Activated naive CD4-positive, alpha-beta T cell treated with anti-CD3 and anti-CD28 coated beads, Interleukin-2, amount 50 U/mL, for 72 hours (primary cell): ENCODE data around the gene CIC. TPM values are rescaled to one million over a fixed set of nuclear protein-coding genes. Genes with fewer than 3 reads are reported as not detected.
A peak's percentile ranks its signal among the peaks of the same experiment; 100 is the strongest.

Source experiments
- ATAC-seq, 2 donors: fragments of 150-1000 bp; cut with Tn5 transposase; 2 replicates each; pipeline ENCODE4 v1.10.0; 2021; ENCODE audit warnings: mild to moderate bottlenecking in 2 of 2, moderate library complexity in 2 of 2
- DNase-seq, 2 donors: peaks; one replicate each; pipeline ENCODE4 v3.0.0; 2021 to 2022; ENCODE audit warnings: low spot score in 2 of 2
- H3K27ac Mint-ChIP-seq, 2 donors: one replicate each; pipeline ENCODE4 v1.8.0; 2022; ENCODE audit warnings: mild to moderate bottlenecking in 2 of 2, mixed read lengths in 2 of 2
- H3K36me3 Mint-ChIP-seq, 2 donors: one replicate each; pipeline ENCODE4 v1.8.0; 2022; ENCODE audit warnings: mixed read lengths in 2 of 2
- H3K9me3 Mint-ChIP-seq, 2 donors: one replicate each; pipeline ENCODE4 v1.8.0; 2022; ENCODE audit warnings: mixed read lengths in 2 of 2
- total RNA-seq, 2 donors: library from RNA; stranded (reverse); gene quantifications; one replicate each; pipeline ENCODE4 v1.2.3, GENCODE V29; 2022

The CIC gene
- 10 to 100 TPM; 87.7 to 90.6 TPM for total RNA-seq

DNA sequence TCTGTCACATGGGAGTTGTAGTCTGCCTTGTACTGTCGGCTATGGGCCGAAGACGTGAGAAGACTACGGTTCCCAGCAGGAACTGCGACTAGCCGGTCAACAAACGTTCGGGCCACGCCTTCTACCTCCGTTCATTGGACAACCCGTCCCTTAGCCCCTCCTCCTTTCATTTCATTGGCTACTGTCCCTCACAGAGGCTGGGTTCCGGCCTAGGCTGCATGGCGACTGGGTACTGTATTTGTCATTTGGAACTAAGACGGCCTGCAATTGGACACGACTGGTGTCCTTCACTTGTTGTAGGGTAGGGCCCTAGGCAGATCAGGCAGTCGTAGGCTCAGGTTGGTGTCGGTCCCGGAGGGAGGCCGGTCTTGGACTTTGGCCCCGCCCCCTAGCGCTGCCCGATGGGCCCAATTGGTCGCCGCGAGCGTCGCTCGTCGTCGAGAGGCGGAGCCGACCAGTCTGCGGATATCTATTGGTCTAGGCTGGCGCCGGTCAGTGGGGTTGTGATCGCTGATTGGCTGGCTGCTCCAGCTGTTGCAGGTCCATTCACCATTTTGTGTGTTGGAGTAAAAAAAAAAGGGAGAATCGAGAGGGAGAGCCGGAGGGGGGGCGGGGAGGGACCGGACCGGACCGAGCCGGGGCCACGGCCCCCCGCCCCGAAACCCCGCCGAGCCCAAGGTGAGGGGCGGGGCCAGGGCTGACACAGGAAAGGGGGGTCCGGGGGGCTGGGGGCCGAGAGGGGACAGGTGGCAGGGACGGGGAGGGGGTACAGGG is at the start of gene CIC:
TSS of gene CIC (plus strand) at position 549 of the 774 bp plus-strand sequence. CDS start 2,532 bp downstream, outside the sequence.
- ATAC-seq (peak; percentile 83 to 85), DNase-seq (peak; percentile 99 to 100)
- no peaks in the 10 kb centered on the region for H3K9me3 Mint-ChIP-seq
- peaks cover 0 to 13% of the 10 kb centered on the region in 2 donors for H3K36me3 Mint-ChIP-seq
- peak within 1 kb of the TSS in 1 of 2 donors; percentile 99 for H3K27ac Mint-ChIP-seq

DNA sequence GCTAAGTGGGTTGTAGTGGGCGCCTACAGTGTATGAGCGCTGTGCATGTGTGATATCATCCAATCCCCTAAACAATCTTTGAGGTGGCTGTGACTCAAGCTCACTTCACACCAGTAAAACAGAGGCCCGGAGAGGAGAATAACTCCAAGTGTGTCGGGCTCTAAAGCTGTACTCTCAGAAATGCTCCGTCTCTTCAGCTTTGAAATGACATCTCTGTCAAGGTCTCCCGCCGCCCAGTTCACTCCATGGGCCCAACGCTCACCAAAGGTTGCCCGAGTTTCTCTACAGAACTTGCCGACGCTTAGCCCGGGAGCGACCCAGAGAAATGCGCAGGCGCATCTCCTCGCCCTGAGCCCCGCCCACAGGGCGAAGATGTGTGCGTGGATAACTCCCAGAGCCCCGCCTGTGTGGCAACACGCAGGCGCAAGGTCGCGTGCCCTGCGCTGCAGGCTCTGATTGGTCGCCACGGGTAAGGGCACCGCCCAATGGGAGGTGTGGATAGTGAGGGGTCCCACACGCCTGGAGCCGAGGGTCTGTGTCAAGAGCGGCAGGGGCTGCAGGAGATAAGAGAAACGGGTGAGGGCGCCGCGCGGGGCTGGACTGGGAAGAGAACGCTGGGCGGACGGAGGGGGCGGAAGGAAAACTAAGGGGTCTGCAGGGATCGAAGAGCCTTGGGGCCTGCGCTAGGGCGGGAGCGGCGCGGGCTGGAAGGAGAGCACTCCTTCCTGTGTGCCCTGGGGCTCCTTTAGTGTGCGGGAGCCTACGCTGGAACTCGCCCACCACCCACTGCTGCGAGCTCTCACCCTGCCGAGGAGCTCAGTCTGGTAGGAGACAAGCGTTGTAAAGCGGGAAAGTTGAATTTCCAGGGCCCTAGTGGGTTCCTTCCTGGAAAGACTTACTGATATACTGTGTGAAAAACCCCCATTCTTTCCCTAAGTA is 49.0 kb upstream of the CIC start, which contains the start of gene ZNF526:
TSS of gene ZNF526 (plus strand) at position 501 of the 939 bp plus-strand sequence. CDS start 4,092 bp downstream, outside the sequence.
- ATAC-seq (peak; percentile 84 to 88), DNase-seq (peak; percentile 97 to 98)
- Mint-ChIP-seq H3K9me3 (no peaks in the 10 kb centered on the region), H3K36me3 (peaks cover 33 to 40% of the 10 kb centered on the region in 2 donors), H3K27ac (peak within 1 kb of the TSS; percentile 92 to 95)

DNA sequence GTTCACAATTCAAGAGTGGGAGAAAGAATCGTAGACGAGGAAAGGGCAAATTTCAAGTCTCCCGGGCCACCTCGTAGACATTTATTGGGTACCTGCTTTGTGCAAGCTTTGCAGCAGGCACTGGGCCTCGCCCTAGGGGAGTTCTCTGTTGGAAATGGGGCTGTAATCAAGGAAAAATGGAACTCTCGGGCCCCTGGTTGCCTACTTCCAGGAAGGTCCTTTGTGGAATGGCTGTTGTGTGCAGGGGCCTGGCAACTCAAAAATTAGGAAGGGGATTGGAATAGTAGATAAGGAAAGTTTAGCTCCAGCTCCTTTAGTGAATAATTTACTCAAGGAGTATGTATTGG is 48.3 kb upstream of the CIC start:
- no peak for DNase-seq
- Mint-ChIP-seq H3K36me3 (peaks cover 27 to 38% of the 10 kb centered on the region in 2 donors), H3K9me3 (no peaks in the 10 kb centered on the region), H3K27ac (peak overlapping the region; percentile 92 to 95)
- ATAC-seq = no peak

DNA sequence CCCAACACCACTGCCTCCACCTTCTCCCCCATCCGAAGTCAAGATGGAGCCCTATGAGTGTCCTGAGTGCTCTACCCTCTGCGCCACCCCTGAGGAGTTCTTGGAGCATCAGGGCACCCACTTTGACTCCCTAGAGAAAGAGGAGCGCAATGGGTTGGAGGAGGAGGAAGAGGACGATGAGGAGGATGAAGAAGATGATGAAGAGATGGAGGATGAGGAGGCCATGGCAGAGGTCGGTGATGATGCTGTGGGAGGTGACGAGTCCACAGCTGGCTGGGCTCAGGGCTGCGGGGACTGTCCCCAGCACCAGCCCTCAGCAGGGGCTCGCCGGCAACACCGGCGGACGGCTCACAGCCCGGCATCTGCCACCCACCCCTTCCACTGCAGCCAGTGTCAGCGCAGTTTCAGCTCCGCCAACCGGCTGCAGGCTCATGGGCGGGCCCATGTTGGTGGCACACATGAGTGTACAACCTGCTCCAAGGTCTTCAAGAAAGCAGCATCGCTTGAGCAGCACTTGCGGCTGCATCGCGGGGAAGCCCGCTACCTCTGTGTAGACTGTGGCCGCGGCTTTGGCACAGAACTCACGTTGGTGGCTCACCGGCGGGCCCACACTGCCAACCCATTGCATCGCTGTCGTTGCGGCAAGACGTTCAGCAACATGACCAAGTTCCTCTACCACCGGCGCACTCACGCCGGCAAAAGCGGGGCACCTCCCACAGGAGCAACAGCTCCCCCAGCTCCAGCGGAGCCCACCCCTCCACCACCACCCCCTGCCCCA is 43.9 kb upstream of the CIC start:
- no peak overlapping the region for H3K27ac Mint-ChIP-seq
- H3K9me3 Mint-ChIP-seq = no peaks in the 10 kb centered on the region
- peaks cover 14 to 29% of the 10 kb centered on the region in 2 donors for H3K36me3 Mint-ChIP-seq
- DNase-seq = no peak
- no peak for ATAC-seq

DNA sequence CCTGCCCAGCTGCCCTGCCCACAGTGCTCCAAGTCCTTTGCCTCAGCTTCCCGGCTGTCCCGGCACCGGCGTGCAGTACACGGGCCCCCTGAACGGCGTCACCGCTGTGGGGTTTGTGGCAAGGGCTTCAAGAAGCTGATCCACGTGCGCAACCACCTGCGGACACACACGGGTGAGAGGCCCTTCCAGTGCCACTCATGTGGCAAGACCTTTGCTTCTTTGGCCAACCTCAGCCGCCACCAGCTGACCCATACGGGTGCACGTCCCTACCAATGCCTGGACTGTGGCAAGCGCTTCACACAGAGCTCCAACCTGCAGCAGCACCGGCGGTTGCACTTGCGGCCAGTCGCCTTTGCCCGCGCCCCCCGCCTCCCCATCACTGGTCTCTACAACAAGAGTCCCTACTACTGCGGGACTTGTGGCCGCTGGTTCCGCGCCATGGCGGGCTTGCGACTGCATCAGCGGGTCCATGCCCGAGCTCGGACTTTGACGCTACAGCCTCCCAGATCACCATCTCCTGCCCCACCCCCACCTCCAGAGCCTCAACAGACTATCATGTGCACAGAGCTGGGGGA is 43.2 kb upstream of the CIC start:
- Mint-ChIP-seq H3K9me3 (no peaks in the 10 kb centered on the region), H3K27ac (no peak overlapping the region), H3K36me3 (peaks cover 7 to 22% of the 10 kb centered on the region in 2 donors)
- no peak for DNase-seq
- no peak for ATAC-seq

DNA sequence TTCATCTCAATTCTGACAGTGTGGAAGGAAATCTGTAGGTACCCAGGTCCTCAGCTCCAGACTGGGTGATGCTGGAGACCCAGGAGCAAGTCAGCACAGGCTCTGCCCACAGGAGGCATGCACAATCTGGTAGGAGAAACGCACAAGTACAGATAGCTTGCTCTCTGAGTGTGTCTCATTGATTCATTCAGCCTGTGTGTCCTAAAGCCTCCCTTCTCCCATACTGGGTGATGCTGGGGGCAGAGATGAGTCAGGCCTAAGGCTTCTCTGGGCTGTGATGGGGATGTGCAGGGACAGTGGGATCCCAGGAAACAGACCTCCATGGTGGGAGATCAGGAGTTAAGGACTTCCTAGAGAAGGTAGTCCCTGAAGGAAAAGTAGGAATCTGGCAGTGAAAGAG is 42.2 kb upstream of the CIC start:
- peak overlapping the region in 1 of 2 donors; percentile 41 for H3K27ac Mint-ChIP-seq
- DNase-seq = no peak
- H3K9me3 Mint-ChIP-seq = no peaks in the 10 kb centered on the region
- no peak for ATAC-seq
- peaks cover 7 to 20% of the 10 kb centered on the region in 2 donors for H3K36me3 Mint-ChIP-seq

DNA sequence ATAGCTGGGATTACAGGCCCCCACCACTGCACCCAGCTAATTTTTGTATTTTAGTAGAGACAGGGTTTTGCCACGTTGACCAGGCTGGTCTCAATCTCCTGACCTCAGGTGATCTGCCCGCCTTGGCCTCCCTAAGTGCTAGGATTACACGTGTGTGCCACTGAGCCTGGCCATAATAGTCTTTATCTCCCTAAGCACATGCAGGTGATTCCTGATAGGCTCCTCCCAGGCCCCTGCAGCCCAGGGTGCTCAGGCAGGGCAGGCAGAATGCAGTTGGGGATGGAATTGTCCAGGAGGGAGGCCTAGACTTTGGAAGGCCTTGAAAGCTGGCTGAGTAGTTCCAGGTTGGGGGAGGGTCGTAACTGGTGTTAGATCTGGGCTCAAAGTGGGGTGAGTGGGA is 40.4 kb upstream of the CIC start:
- peaks cover 7 to 9% of the 10 kb centered on the region in 2 donors for H3K36me3 Mint-ChIP-seq
- no peak for DNase-seq
- H3K27ac Mint-ChIP-seq = peak overlapping the region; percentile 43 to 47
- no peak for ATAC-seq
- H3K9me3 Mint-ChIP-seq = no peaks in the 10 kb centered on the region

DNA sequence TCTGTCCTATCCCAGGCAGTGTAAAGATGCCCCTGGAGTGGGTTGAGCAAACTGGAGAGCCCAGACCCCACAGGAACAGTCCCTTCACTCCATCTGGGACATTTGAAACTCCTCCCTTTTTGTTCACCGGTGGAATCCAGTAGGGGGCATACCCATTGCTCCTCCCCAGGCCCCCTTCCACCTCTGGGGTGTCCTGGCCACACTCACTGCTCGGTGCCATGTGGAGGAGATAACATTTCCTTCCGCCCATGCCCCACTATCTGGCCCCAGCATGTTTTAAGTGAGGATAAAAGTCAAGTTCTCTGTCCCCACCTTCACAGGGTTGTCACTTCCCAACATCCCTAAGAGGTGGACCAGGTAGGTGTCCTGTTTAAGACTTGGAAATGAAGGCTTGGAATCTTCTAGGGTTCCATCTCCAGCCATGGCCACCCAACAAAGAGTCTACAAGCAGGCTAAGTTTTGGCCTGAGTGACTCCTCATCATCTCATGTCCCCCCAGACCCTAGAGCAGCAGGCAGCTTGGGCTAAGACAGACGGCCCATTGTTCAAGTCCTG is 39.7 kb upstream of the CIC start:
- Mint-ChIP-seq H3K36me3 (peaks cover 7 to 9% of the 10 kb centered on the region in 2 donors), H3K27ac (peak overlapping the region; percentile 47 to 80), H3K9me3 (no peaks in the 10 kb centered on the region)
- DNase-seq = no peak
- peak in 1 of 2 donors; percentile 6 for ATAC-seq

DNA sequence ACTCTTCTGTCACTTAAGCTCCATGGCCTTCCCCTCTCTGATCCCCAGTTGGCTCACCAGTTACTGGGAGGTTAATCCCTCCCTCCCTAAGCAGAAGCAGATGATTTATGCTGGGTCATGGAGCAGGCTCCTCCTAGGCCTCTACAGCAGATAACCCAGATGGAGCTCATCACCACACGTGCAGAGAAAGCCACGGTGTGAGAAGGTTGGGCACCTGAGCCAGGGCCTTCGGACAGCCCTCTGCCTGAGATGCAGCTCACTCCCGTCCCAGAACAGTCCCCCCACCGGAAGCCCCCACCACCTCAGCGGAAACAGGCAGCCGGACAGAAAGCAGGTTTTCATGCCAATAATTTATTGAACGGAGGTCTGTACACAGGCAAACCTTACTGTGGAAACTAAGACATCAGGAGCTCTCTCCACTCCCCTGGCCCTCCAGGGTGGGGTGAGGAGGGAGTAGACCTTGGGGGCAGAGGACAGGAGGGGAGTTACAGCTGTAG is 39.1 kb upstream of the CIC start:
- peak overlapping the region; percentile 47 to 80 for H3K27ac Mint-ChIP-seq
- peak in 1 of 2 donors; percentile 25 for ATAC-seq
- H3K36me3 Mint-ChIP-seq = peaks cover 7 to 9% of the 10 kb centered on the region in 2 donors
- H3K9me3 Mint-ChIP-seq = no peaks in the 10 kb centered on the region
- no peak for DNase-seq

DNA sequence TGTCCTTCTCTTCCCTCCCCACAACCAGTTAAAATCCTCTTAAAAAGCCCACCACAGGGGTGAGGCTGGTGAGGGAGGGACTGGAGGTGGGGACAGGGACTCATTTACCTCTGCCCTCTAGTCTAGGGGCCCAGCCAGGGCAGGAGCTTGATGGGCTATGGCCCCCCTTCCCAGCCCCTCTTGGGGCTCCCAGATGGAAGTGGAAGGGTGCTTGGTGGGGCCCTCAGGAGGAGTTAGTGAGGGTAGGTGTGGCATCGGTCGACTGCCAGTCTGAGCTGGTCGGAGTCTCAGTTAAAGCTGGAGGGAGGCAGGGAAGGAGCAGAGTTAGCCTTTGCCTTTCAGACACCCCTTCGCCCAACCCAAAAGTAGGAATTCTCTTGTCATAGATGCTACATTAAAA is 38.5 kb upstream of the CIC start:
- Mint-ChIP-seq H3K36me3 (peaks cover 7 to 15% of the 10 kb centered on the region in 2 donors), H3K27ac (no peak overlapping the region), H3K9me3 (no peaks in the 10 kb centered on the region)
- peak in 1 of 2 donors; percentile 21 for ATAC-seq
- DNase-seq = no peak

DNA sequence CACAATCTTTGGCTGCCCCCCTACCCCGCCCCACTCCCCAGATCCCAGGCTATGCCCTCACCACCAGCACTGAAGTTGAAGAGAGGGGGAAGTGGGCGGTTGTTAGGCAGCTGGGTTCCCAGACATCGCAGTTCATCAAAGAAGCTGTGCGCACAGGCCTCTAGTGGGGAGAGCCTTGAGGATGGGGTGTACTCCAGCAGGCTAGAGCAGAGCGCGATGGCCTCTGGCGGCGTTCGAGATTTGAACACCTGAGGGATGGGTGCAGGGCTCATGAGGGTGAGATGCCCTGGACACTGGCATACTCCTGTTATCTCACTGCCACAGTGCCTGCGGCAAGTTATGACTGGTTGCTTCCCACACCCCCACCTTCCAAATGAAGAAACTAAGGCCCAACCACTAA is 36.6 kb upstream of the CIC start:
- DNase-seq (no peak), ATAC-seq (no peak)
- Mint-ChIP-seq H3K9me3 (no peaks in the 10 kb centered on the region), H3K36me3 (peaks cover 7 to 16% of the 10 kb centered on the region in 2 donors), H3K27ac (peak overlapping the region in 1 of 2 donors; percentile 29)

DNA sequence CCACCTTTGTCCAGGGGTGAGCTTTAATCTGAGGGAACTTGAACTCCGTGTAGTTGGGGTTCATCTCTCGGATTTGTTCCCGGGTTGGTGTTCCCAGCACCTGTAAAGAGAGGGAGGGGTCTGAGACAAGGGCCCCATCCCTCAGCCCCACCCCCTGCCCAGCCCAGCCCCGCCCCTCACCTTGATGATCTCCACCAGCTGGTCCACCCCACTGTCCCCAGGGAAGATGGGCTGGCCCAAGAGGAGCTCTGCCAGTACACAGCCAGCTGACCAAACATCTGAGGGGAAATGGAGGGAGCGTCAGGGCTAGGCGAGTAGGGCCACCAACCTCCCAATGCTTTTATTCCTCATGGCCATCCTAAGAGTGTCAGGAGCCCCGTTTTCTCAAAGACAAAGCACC is 35.9 kb upstream of the CIC start:
- DNase-seq (no peak), ATAC-seq (no peak)
- Mint-ChIP-seq H3K27ac (peak overlapping the region in 1 of 2 donors; percentile 22), H3K9me3 (no peaks in the 10 kb centered on the region), H3K36me3 (peaks cover 7 to 16% of the 10 kb centered on the region in 2 donors)

DNA sequence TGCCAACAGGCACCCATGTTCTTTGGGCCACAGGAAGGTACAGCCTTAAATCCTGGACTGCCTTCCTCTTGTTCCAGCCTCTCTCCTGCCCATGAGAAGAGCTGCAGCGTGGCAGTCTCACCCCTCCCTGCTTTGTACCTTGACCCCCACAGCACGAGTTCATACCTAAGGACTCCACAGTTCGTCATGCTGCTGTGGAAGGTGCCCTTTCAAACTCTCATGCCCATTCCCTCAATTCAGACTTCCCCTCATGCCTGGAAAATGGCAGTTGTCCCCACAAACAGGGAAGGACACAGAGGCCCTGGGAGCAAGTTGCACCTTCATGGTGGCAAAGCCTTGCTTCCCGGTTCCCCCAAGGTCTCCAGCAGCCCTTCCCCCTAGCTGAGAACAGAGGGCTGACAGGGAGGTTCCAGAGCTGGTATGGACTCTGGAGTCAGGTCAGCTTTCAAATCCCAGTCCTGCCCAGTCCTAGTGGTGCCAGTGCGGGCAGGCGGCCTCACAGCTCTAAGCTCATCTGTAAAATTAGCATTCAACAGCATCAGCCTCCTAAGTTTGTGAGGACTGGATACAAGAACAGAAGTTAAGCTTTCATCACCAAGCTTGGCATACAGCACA is 35.3 kb upstream of the CIC start:
- Mint-ChIP-seq H3K9me3 (no peaks in the 10 kb centered on the region), H3K36me3 (peaks cover 7 to 16% of the 10 kb centered on the region in 2 donors), H3K27ac (peak overlapping the region in 1 of 2 donors; percentile 79)
- ATAC-seq (no peak), DNase-seq (no peak)

DNA sequence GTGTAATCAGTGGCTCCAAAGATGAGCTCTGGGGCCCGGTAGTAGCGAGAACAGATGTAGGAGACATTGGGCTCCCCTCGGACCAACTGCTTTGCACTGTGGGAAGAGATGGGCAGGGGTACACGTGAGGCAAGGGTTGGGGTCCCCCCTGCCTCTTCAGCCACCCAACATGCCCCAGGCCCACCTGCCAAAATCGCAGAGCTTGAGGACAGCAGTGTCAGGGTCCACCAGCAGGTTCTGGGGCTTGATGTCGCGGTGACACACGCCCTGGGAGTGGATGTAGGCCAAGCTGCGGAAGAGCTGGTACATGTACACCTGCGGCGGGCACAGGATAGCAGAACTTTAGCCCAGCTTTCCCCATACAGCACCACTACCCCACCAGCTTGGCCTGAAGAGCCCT is 34.7 kb upstream of the CIC start:
- Mint-ChIP-seq H3K27ac (peak overlapping the region in 1 of 2 donors; percentile 54), H3K36me3 (peaks cover 7 to 20% of the 10 kb centered on the region in 2 donors), H3K9me3 (no peaks in the 10 kb centered on the region)
- no peak for ATAC-seq
- no peak for DNase-seq

DNA sequence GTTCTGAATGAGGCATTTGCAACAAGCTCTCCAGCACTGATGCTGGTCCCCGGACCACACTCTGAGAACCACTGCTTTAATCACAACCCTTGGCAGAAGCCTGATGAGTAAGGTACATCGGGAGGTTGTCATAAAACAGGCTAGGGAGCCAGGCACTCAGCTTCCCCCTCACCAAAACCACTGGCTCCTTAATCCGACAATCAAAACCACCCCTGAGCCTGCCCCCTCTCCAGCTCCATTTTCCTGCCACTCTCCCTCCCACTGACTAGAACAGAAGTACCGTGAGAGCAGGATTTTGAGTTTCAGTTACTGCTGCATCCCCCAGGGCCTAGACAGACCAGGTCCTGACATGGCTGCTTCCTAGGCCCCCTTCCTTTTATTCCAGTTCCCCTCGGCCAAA is 33.9 kb upstream of the CIC start:
- no peak for DNase-seq
- Mint-ChIP-seq H3K27ac (peak overlapping the region; percentile 29 to 87), H3K36me3 (peaks cover 7 to 25% of the 10 kb centered on the region in 2 donors), H3K9me3 (no peaks in the 10 kb centered on the region)
- no peak for ATAC-seq
